Left lung (tissue), 10 donors: ENCODE data around the gene ACTRT2. TPM values are rescaled to one million over a fixed set of nuclear protein-coding genes. Genes with fewer than 3 reads are reported as not detected.

ENCODE experiments used
- ATAC-seq: fragments of 200-7000 bp; cut with Tn5 transposase; one replicate; pipeline ENCODE4 v1.9.1; 2020; ENCODE audit warnings: moderate library complexity
- DNase-seq, 4 donors: peaks; one replicate each; pipeline ENCODE4 v3.0.0-alpha.2; 2013 to 2020
- H3K27ac ChIP-seq, 2 donors: fragments of 200-600 bp; sonication (generic) in 1 of 2; one replicate each; pipeline versions ENCODE4 v1.5.0 to v1.8.0; 2020 to 2021
- H3K27me3 ChIP-seq, 2 donors: fragments of 200-600 bp; sonication (generic) in 1 of 2; one replicate each; pipeline versions ENCODE4 v1.5.0 to v1.8.0; 2020 to 2021
- H3K36me3 ChIP-seq, 2 donors: fragments of 200-600 bp; sonication (generic) in 1 of 2; one replicate each; pipeline versions ENCODE4 v1.5.0 to v1.8.0; 2020 to 2021
- H3K4me1 ChIP-seq, 2 donors: fragments of 200-600 bp; one replicate each; pipeline ENCODE4 v1.8.0; 2021
- H3K4me3 ChIP-seq, 2 donors: fragments of 200-600 bp; sonication (generic) in 1 of 2; one replicate each; pipeline versions ENCODE4 v1.5.0 to v1.8.0; 2020 to 2021; ENCODE audit warnings: mild to moderate bottlenecking in 1 of 2
- H3K9me3 ChIP-seq, 2 donors: fragments of 200-600 bp; sonication (generic) in 1 of 2; one replicate each; pipeline versions ENCODE4 v1.5.0 to v1.8.0; 2020 to 2021
- intact Hi-C, 2 donors: fragments of 100-400 bp; cut with DNase I; formaldehyde crosslinking; loops; one replicate each; pipeline versions ENCODE4 v1.11.2 to v1.14.2; 2022
- polyA plus RNA-seq, 6 donors: library from polyadenylated mRNA; unstranded; fragments of 120-200 nt; gene quantifications; one replicate each; pipeline ENCODE4 v1.2.1, GENCODE V29; 2013; ENCODE audit not compliant: insufficient read length in 6 of 6
- total RNA-seq, 2 donors: library from RNA; stranded (reverse); fragmentation: NEBNext Ultra II Directional; extraction: Animal tissue kit (Norgen Biotek cat#: 25700); gene quantifications; one replicate each; pipeline ENCODE4 v1.2.1, GENCODE V29; 2021
- TF ChIP-seq, protein P1 (sequence below), 2 donors: fragments of 200-600 bp; sonication (generic) in 1 of 2; IDR thresholded peaks; one replicate each; pipeline versions ENCODE4 v1.5.0 to v1.8.0; 2021; ENCODE audit warnings: antibody characterized with exemption in 2 of 2
- donor health status: DM: no; HTN: yes; CAD: no.
- donor health status: DM: no; HTN: no; CAD: no.

ACTRT2 gene
- total and polyA plus RNA-seq, 8 donors: not detected

DNA sequence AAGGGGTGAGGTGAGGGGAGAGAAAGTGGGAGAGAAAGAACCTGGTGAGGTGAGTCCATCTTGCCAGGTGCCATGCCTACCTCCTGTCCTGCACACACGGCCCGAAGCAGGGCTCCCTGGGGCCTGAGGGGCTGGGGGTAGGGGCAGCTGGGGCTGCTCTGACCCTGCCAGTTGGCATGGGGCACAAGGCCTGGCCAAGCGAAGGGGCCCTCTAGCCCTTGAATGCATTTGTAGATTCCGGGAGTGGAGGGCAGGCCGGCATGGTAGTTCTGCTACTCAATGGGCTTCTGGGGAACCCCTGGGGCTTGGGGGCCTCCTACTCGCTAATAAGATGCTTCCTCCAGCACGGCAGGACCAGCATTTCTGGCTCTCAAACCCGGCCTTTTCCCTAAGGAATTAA, 44.1 kb downstream of the ACTRT2 start:
- DNase-seq (peak in 1 of 4 donors; percentile 66), ATAC-seq (no peak)
- H3K27me3 ChIP-seq: peaks cover 52 to 97% of the 10 kb centered on the region in 2 donors
- H3K27ac ChIP-seq: no peak overlapping the region
- H3K4me3 ChIP-seq: no peak overlapping the region
- no peaks in the 10 kb centered on the region for H3K9me3 ChIP-seq
- H3K4me1 ChIP-seq: peaks cover 4 to 23% of the 10 kb centered on the region in 2 donors
- TF ChIP-seq, protein P1, sequence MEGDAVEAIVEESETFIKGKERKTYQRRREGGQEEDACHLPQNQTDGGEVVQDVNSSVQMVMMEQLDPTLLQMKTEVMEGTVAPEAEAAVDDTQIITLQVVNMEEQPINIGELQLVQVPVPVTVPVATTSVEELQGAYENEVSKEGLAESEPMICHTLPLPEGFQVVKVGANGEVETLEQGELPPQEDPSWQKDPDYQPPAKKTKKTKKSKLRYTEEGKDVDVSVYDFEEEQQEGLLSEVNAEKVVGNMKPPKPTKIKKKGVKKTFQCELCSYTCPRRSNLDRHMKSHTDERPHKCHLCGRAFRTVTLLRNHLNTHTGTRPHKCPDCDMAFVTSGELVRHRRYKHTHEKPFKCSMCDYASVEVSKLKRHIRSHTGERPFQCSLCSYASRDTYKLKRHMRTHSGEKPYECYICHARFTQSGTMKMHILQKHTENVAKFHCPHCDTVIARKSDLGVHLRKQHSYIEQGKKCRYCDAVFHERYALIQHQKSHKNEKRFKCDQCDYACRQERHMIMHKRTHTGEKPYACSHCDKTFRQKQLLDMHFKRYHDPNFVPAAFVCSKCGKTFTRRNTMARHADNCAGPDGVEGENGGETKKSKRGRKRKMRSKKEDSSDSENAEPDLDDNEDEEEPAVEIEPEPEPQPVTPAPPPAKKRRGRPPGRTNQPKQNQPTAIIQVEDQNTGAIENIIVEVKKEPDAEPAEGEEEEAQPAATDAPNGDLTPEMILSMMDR (IDR thresholded peaks at IDR 0.05): no peak
- no peaks in the 10 kb centered on the region for H3K36me3 ChIP-seq
- intact Hi-C loops: no loop called here

DNA sequence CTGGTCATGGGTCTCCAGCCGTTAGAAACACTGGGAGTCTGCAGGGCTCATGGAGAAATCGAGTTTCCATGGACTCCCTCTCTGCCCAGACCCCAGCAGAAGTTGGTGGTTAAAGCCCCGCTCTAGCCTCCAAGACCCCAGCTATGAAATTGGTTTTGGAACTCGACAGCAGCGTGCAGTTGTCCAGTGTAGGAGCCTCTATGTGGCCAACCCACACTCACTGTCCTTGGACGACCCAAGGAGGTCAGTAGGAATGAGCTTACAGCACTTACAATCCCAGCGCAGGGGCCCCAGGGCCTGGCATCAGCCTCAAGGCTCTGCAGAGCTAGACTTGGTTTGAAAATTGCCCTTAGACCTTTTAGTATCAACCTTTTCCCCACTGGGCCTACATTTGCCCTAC, 44.5 kb downstream of the ACTRT2 start:
- ATAC-seq: no peak
- TF ChIP-seq, protein P1 (IDR thresholded peaks at IDR 0.05): no peak
- no peak overlapping the region for H3K27ac ChIP-seq
- peaks cover 54 to 97% of the 10 kb centered on the region in 2 donors for H3K27me3 ChIP-seq
- H3K4me1 ChIP-seq: peaks cover 4 to 27% of the 10 kb centered on the region in 2 donors
- intact Hi-C loops: no loop called here
- no peak overlapping the region for H3K4me3 ChIP-seq
- no peak for DNase-seq
- no peaks in the 10 kb centered on the region for H3K9me3 ChIP-seq
- H3K36me3 ChIP-seq: no peaks in the 10 kb centered on the region

DNA sequence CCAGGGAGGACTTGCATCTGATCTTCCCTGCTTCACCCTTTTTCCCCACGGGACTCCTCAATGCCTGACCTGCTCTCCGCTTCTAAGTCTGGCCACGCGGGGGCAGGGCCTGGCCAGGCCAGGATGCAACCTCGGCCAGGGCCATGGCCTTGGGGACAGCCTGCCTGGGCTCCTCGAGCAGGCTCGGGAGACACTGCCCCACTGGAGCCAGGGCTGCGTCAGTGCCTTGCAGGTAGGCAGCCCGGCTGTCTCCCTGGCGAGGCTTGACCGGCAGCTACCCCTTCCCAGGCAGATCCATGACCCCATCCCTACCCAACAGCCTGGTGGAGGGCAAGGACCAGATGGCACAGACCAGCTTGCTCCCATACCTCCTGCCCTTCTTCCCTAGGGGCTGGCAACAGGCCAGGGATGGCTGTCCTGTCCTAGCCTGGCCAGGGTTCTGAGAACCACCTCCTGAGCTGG, 45.0 kb downstream of the ACTRT2 start:
- H3K27me3 ChIP-seq: peaks cover 59 to 97% of the 10 kb centered on the region in 2 donors
- peaks cover 4 to 32% of the 10 kb centered on the region in 2 donors for H3K4me1 ChIP-seq
- no peak overlapping the region for H3K4me3 ChIP-seq
- H3K27ac ChIP-seq: no peak overlapping the region
- H3K36me3 ChIP-seq: no peaks in the 10 kb centered on the region
- no peaks in the 10 kb centered on the region for H3K9me3 ChIP-seq
- TF ChIP-seq, protein P1 (IDR thresholded peaks at IDR 0.05): peak; percentile 40 to 57
- intact Hi-C loops: no loop called here
- DNase-seq (peak in 2 of 4 donors; percentile 52 to 90), ATAC-seq (peak; percentile 77)

DNA sequence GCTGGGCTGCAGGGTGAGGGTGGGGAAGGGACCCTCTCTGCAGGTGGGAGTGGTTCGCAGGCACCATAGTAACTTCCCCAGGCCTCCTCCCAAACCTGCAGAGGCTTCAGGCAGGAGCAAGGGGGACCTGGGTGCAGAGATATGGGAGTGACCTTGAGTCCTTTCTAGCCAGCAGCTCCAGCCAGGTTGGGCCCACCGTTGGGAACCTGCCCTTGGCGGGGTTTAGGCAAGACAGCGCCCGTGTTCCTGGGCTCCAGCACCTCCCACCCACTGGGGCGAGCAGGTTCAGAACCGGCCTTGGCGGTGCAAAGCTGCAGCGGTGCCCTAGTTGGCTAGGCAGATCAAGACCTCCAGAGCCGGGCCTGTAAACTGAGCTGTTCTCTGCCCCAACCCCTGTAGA, 45.6 kb downstream of the ACTRT2 start:
- H3K27me3 ChIP-seq: peaks cover 59 to 97% of the 10 kb centered on the region in 2 donors
- intact Hi-C loops: no loop called here
- H3K9me3 ChIP-seq: no peaks in the 10 kb centered on the region
- H3K27ac ChIP-seq: no peak overlapping the region
- H3K4me3 ChIP-seq: no peak overlapping the region
- no peaks in the 10 kb centered on the region for H3K36me3 ChIP-seq
- peaks cover 4 to 33% of the 10 kb centered on the region in 2 donors for H3K4me1 ChIP-seq
- ATAC-seq (no peak), DNase-seq (peak in 2 of 4 donors; percentile 32 to 70)
- TF ChIP-seq, protein P1 (IDR thresholded peaks at IDR 0.05): no peak

DNA sequence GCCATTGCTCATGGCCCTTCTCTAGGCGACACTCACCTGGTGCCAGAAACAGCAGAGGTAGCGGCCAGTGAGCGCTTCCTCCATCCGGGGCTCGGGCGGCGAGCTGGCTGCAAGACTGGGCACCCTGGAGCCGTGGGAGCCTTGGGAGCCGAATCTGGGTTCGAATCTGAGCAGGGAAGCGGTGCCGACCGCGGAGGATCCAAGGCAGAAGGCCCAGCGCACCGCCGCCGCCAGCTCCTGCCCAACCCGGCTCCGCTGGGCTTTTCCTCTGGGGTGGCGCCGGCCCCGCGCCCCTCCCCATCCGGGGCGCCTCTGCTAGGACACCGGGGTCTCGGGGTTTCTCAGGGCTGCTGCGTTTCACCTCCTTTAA, 46.0 kb downstream of the ACTRT2 start:
- DNase-seq: peak in 2 of 4 donors; percentile 32 to 78
- no peak for ATAC-seq
- TF ChIP-seq, protein P1 (IDR thresholded peaks at IDR 0.05): no peak
- Histone ChIP-seq H3K36me3 (no peaks in the 10 kb centered on the region), H3K9me3 (no peaks in the 10 kb centered on the region), H3K27me3 (peaks cover 63 to 97% of the 10 kb centered on the region in 2 donors), H3K27ac (no peak overlapping the region), H3K4me1 (peaks cover 4 to 33% of the 10 kb centered on the region in 2 donors), H3K4me3 (peak overlapping the region; percentile 15 to 41)
- intact Hi-C loops: no loop called here
